H7 (cell line): ENCODE data around the gene RBFA. TPM values are rescaled to one million over a fixed set of nuclear protein-coding genes. Genes with fewer than 3 reads are reported as not detected.
"Not testable (repeated sequence)": the region's sequence is repeated elsewhere in the genome, so short reads cannot be mapped to it uniquely, and the experiment has no call there.

Source experiments
- DNase-seq: peaks from one replicate; pipeline ENCODE4 v3.0.0; 2012
- H3K27me3 ChIP-seq: 2 replicates; pipeline ENCODE4 v1.6.0; 2011; ENCODE audit warnings: mild to moderate bottlenecking, low read length; ENCODE audit not compliant: control insufficient read depth, insufficient read depth
- H3K36me3 ChIP-seq: replicated peaks from 2 replicates; pipeline ENCODE4 v1.5.1; 2011; ENCODE audit warnings: low read length; ENCODE audit not compliant: control insufficient read depth, insufficient read depth
- H3K4me3 ChIP-seq: 2 replicates; pipeline ENCODE4 v1.5.1; 2011; ENCODE audit warnings: low read depth, mild to moderate bottlenecking, control low read depth, low read length, moderate library complexity; ENCODE audit not compliant: insufficient read depth
- total RNA-seq: library from RNA; depleted of rRNA; stranded (reverse); fragments of >200 nt; shearing (Covaris generic); gene quantifications from 2 replicates; pipeline ENCODE4 v1.2.3, GENCODE V29; 2014; rRNA removed

The RBFA gene
- 37.2 and 45.2 TPM in 2 replicates for total RNA-seq

GRCh38 chr18:80034068-80034851 is at the start of gene RBFA:
Gene RBFA (plus strand): TSS chr18:80034434. CDS start chr18:80034496, 62 bp downstream.
- peak; percentile 100 for DNase-seq
- Histone ChIP-seq H3K27me3 (no peaks in the 10 kb centered on the region), H3K36me3 (no peaks in the 10 kb centered on the region), H3K4me3 (peak within 1 kb of the TSS; percentile 90)

GRCh38 chr18:79985172-79985571 is 49.1 kb upstream of the RBFA start:
- peaks cover 7% of the 10 kb centered on the region for H3K36me3 ChIP-seq
- H3K27me3 ChIP-seq: no peaks in the 10 kb centered on the region
- H3K4me3 ChIP-seq: no peak overlapping the region
- DNase-seq: no peak

GRCh38 chr18:79986726-79987125 is 47.5 kb upstream of the RBFA start:
- DNase-seq: no peak
- peaks cover 7% of the 10 kb centered on the region for H3K36me3 ChIP-seq
- H3K27me3 ChIP-seq: no peaks in the 10 kb centered on the region
- no peak overlapping the region for H3K4me3 ChIP-seq

- no peak for DNase-seq
- H3K27me3 ChIP-seq: no peaks in the 10 kb centered on the region
- peak overlapping the region; percentile 97 for H3K4me3 ChIP-seq
- peaks cover 7% of the 10 kb centered on the region for H3K36me3 ChIP-seq
Observed at GRCh38 chr18:79987566-79987965, 46.7 kb upstream of the RBFA start.

GRCh38 chr18:79988071-79988450 is 46.2 kb upstream of the RBFA start:
- peaks cover 7% of the 10 kb centered on the region for H3K36me3 ChIP-seq
- peak overlapping the region; percentile 97 for H3K4me3 ChIP-seq
- no peak for DNase-seq
- no peaks in the 10 kb centered on the region for H3K27me3 ChIP-seq

- peak; percentile 91 for DNase-seq
- H3K36me3 ChIP-seq: peaks cover 7% of the 10 kb centered on the region
Observed at GRCh38 chr18:79988451-79989194, 45.6 kb upstream of the RBFA start, which contains the start of gene TXNL4A. Gene TXNL4A (minus strand): TSS chr18:79988563. CDS start chr18:79988392, 171 bp downstream.

GRCh38 chr18:79989195-79989497 is 45.1 kb upstream of the RBFA start:
- peak overlapping the region; percentile 97 for H3K4me3 ChIP-seq
- DNase-seq: no peak
- H3K36me3 ChIP-seq: peaks cover 7% of the 10 kb centered on the region

More at GRCh38 chr18:79988451-79989194, 45.6 kb upstream of the RBFA start, which contains the start of gene TXNL4A:
- Histone ChIP-seq H3K27me3 (no peaks in the 10 kb centered on the region), H3K4me3 (peak within 1 kb of the TSS; percentile 97)

GRCh38 chr18:79991494-79991893 is 42.7 kb upstream of the RBFA start:
- no peak for DNase-seq
- H3K4me3 ChIP-seq: no peak overlapping the region
- no peaks in the 10 kb centered on the region for H3K27me3 ChIP-seq
- H3K36me3 ChIP-seq: no peaks in the 10 kb centered on the region; the same call in 1 of the 2 replicates

More at GRCh38 chr18:79989195-79989497, 45.1 kb upstream of the RBFA start:
- H3K27me3 ChIP-seq: no peaks in the 10 kb centered on the region

GRCh38 chr18:79999701-80000100 is 34.5 kb upstream of the RBFA start:
- DNase-seq, H3K36me3 ChIP-seq, H3K27me3 ChIP-seq, H3K4me3 ChIP-seq: not testable (repeated sequence)

GRCh38 chr18:80000877-80001276 is 33.4 kb upstream of the RBFA start:
- no peak overlapping the region for H3K4me3 ChIP-seq
- no peaks in the 10 kb centered on the region for H3K27me3 ChIP-seq

GRCh38 chr18:80002468-80002867 is 31.8 kb upstream of the RBFA start:
- Histone ChIP-seq H3K27me3 (no peaks in the 10 kb centered on the region), H3K36me3 (no peaks in the 10 kb centered on the region), H3K4me3 (no peak overlapping the region)
- DNase-seq: no peak

More at GRCh38 chr18:80000877-80001276, 33.4 kb upstream of the RBFA start:
- H3K36me3 ChIP-seq: no peaks in the 10 kb centered on the region
- no peak for DNase-seq

GRCh38 chr18:80004600-80005342 is 29.5 kb upstream of the RBFA start:
- no peak for DNase-seq
- no peaks in the 10 kb centered on the region for H3K36me3 ChIP-seq

GRCh38 chr18:80006724-80007123 is 27.5 kb upstream of the RBFA start:
- Histone ChIP-seq H3K27me3 (no peaks in the 10 kb centered on the region), H3K4me3 (no peak overlapping the region), H3K36me3 (no peaks in the 10 kb centered on the region)
- DNase-seq: peak; percentile 49

More at GRCh38 chr18:80004600-80005342, 29.5 kb upstream of the RBFA start:
- H3K4me3 ChIP-seq: no peak overlapping the region
- H3K27me3 ChIP-seq: no peaks in the 10 kb centered on the region
